ENCODE results near the gene BEND6. TPM values are rescaled to one million over a fixed set of nuclear protein-coding genes. Genes with fewer than 3 reads are reported as not detected.

BEND6 gene
- total RNA-seq, 1 experiment from 2014 or later: 1.4 TPM

GRCh38 chr6:56927538-56928453 is 27.1 kb upstream of the BEND6 start:
- DNase-seq: peak; percentile 37
- H2BK15ac ChIP-seq (ENCODE audit: low read depth, low read length): no peak overlapping the region
- H3K4me2 ChIP-seq (ENCODE audit: insufficient read depth, insufficient read length, low read length): peak overlapping the region; percentile 20
- H2BK20ac ChIP-seq (ENCODE audit: low read depth, low read length, poor library complexity, severe bottlenecking): no peak overlapping the region
- no peak overlapping the region for H4K5ac ChIP-seq (ENCODE audit: insufficient read length, low read depth, low read length)
- H4K20me1 ChIP-seq (ENCODE audit: control insufficient read depth, insufficient read depth, insufficient read length): no peaks in the 10 kb centered on the region
- no peak overlapping the region for H3K56ac ChIP-seq (ENCODE audit: insufficient read length, low read depth, low read length)
- no peaks in the 10 kb centered on the region for H3K79me1 ChIP-seq (ENCODE audit: insufficient read depth, low read depth, low read length, poor library complexity, severe bottlenecking)
- H3K27ac Mint-ChIP-seq: peak overlapping the region in 1 of 3 experiments; percentile 4; a peak in 3 of 7 replicates
- no peaks in the 10 kb centered on the region for H3K23me2 ChIP-seq (ENCODE audit: insufficient read length, low read depth, low read length, poor library complexity, severe bottlenecking)
- H3K18ac ChIP-seq (ENCODE audit: insufficient read length, low read depth, low read length): no peak overlapping the region
- H2AFZ ChIP-seq (ENCODE audit: low read length): no peak overlapping the region
- no peak overlapping the region for H2BK120ac ChIP-seq (ENCODE audit: low read depth, low read length, poor library complexity, severe bottlenecking)
- no peak overlapping the region for H3T11ph ChIP-seq (ENCODE audit: low read length)
- no peak overlapping the region for H3K23ac ChIP-seq (ENCODE audit: insufficient read length, low read depth, low read length)
- no peaks in the 10 kb centered on the region for H3K27me3 ChIP-seq (ENCODE audit: insufficient read depth, low read length)
- peaks cover 17 to 28% of the 10 kb centered on the region in 2 experiments for H3K4me1 Mint-ChIP-seq
- TF ChIP-seq, protein P1, sequence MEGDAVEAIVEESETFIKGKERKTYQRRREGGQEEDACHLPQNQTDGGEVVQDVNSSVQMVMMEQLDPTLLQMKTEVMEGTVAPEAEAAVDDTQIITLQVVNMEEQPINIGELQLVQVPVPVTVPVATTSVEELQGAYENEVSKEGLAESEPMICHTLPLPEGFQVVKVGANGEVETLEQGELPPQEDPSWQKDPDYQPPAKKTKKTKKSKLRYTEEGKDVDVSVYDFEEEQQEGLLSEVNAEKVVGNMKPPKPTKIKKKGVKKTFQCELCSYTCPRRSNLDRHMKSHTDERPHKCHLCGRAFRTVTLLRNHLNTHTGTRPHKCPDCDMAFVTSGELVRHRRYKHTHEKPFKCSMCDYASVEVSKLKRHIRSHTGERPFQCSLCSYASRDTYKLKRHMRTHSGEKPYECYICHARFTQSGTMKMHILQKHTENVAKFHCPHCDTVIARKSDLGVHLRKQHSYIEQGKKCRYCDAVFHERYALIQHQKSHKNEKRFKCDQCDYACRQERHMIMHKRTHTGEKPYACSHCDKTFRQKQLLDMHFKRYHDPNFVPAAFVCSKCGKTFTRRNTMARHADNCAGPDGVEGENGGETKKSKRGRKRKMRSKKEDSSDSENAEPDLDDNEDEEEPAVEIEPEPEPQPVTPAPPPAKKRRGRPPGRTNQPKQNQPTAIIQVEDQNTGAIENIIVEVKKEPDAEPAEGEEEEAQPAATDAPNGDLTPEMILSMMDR (conservative IDR thresholded peaks at IDR 0.05): peak; percentile 35; the same call in 1 of the 3 replicates
- H3K14ac ChIP-seq (ENCODE audit: insufficient read depth, low read length): no peak overlapping the region
- no peak overlapping the region for H2AK5ac ChIP-seq (ENCODE audit: insufficient read length, low read length)
- H4K91ac ChIP-seq (ENCODE audit: insufficient read length, low read depth, low read length): no peak overlapping the region
- no peak overlapping the region for H2BK12ac ChIP-seq (ENCODE audit: insufficient read length, low read depth, low read length)
- no peaks in the 10 kb centered on the region for H3K27me3 Mint-ChIP-seq (ENCODE audit: low read depth)
- no peak overlapping the region for H3K27ac ChIP-seq (ENCODE audit: insufficient read length, low read depth, low read length)
- no peak overlapping the region for H2BK5ac ChIP-seq (ENCODE audit: insufficient read length, low read length)
- peaks cover 2% of the 10 kb centered on the region; the same call in 1 of the 2 replicates for H3K4me1 ChIP-seq (ENCODE audit: insufficient read depth, low read length)
- WGBS (ENCODE audit: extremely low coverage, insufficient read length, low lambda C conversion rate): no CpG with 5 or more reads among the region's 4 CpGs
- no peak overlapping the region for H3K9ac ChIP-seq (ENCODE audit: extremely low read depth, insufficient read length, low read length)
- no peaks in the 10 kb centered on the region for H3K9me3 Mint-ChIP-seq
- H3K36me3 Mint-ChIP-seq (ENCODE audit: insufficient read depth in 1 of 3, low read depth in 3 of 3): no peaks in the 10 kb centered on the region
- H3K79me2 ChIP-seq (ENCODE audit: insufficient read depth, low read length): no peaks in the 10 kb centered on the region
- no peak overlapping the region for H3K4ac ChIP-seq (ENCODE audit: low read depth, low read length)
- no peak overlapping the region; a peak in 1 of 5 replicates for H3K4me3 Mint-ChIP-seq
- no peak overlapping the region for H4K8ac ChIP-seq (replicated peaks; ENCODE audit: insufficient read length, low read depth, low read length)
- H3K9me3 ChIP-seq (ENCODE audit: control insufficient read depth, low read depth, low read length): no peaks in the 10 kb centered on the region
